Thyroid gland (tissue), 4 donors: Measurements from ENCODE around the gene STIM2. TPM values are rescaled to one million over a fixed set of nuclear protein-coding genes. Genes with fewer than 3 reads are reported as not detected.

Source experiments
- DNase-seq, 2 donors: peaks; one replicate each; pipeline ENCODE4 v3.0.0-alpha.2; 2019
- H3K27ac ChIP-seq, 3 donors: fragments of 200-600 bp; sonication (generic); 1 replicate in 2 of 3; 2 replicates in 1 of 3; pipeline ENCODE4 v1.5.1; 2016 to 2019; ENCODE audit warnings: mild to moderate bottlenecking in 1 of 3, moderate library complexity in 1 of 3
- H3K27me3 ChIP-seq: fragments of 200-600 bp; sonication (generic); one replicate; pipeline ENCODE4 v1.5.1; 2019
- H3K36me3 ChIP-seq, 2 donors: fragments of 200-600 bp; sonication (generic); one replicate each; pipeline ENCODE4 v1.5.1; 2016 to 2019
- H3K4me1 ChIP-seq, 2 donors: fragments of 200-600 bp; sonication (generic); one replicate each; pipeline ENCODE4 v1.5.1; 2017 to 2019
- H3K4me3 ChIP-seq, 3 donors: fragments of 200-600 bp; sonication (generic); replicated peaks in 1 of 3; 1 replicate in 2 of 3; 2 replicates in 1 of 3; pipeline ENCODE4 v1.5.1; 2016; ENCODE audit warnings: mild to moderate bottlenecking in 1 of 3
- H3K9me3 ChIP-seq: fragments of 200-600 bp; sonication (generic); one replicate; pipeline ENCODE4 v1.5.1; 2017
- CTCF ChIP-seq, 6 experiments: fragments of 200-600 bp in 3 of 6; fragments of 450-650 bp in 3 of 6; sonication (generic) in 3 of 6; IDR thresholded peaks; one replicate each; pipeline ENCODE4 v1.5.1; 2016 to 2019; ENCODE audit warnings: antibody characterized with exemption in 6 of 6, mild to moderate bottlenecking in 2 of 6, inconsistent platforms in 1 of 6, moderate library complexity in 1 of 6
- POLR2A ChIP-seq, 2 donors: fragments of 450-650 bp; IDR thresholded peaks; one replicate each; pipeline ENCODE4 v1.6.1; 2017; ENCODE audit warnings: antibody characterized with exemption in 2 of 2, mild to moderate bottlenecking in 2 of 2, moderate library complexity in 1 of 2
- whole genome bisulfite sequencing, 2 donors: methylation state at CpG; one replicate each; pipeline ENCODE4 v1.1.5; 2017; 5-methylcytosine and 5-hydroxymethylcytosine counted together
- intact Hi-C: fragments of 100-400 bp; cut with DNase I; formaldehyde crosslinking; loops from one replicate; pipeline ENCODE4 v1.15.1; 2023
- total RNA-seq, 4 donors: library from RNA; depleted of rRNA; stranded (reverse); fragments of >200 nt; gene quantifications; one replicate each; pipeline ENCODE4 v1.2.3, GENCODE V29; 2016

The STIM2 gene
- total RNA-seq, 4 donors from 2014 or later: 16.4 to 39.1 (median 18.5) TPM

GRCh38 chr4:26899991-26900390, 39.4 kb downstream of the STIM2 start:
- intact Hi-C loops: no loop called here
- Histone ChIP-seq H3K36me3 (no peaks in the 10 kb centered on the region), H3K4me1 (no peaks in the 10 kb centered on the region), H3K27me3 (no peaks in the 10 kb centered on the region), H3K27ac (no peak overlapping the region), H3K4me3 (no peak overlapping the region), H3K9me3 (no peaks in the 10 kb centered on the region)
- no peak for DNase-seq
- 76 to 79% methylated on average over 3 of the region's 3 CpGs for WGBS, 2 donors
- TF ChIP-seq CTCF (IDR thresholded peaks at IDR 0.05): no peak
- TF ChIP-seq POLR2A (IDR thresholded peaks at IDR 0.05): no peak

GRCh38 chr4:26900765-26901164, 40.1 kb downstream of the STIM2 start:
- no peaks in the 10 kb centered on the region for H3K4me1 ChIP-seq
- DNase-seq: no peak
- intact Hi-C loops: no loop called here
- no peaks in the 10 kb centered on the region for H3K9me3 ChIP-seq
- H3K27me3 ChIP-seq: no peaks in the 10 kb centered on the region
- no peak overlapping the region for H3K27ac ChIP-seq
- no peak for TF ChIP-seq CTCF (IDR thresholded peaks at IDR 0.05)
- no peak for TF ChIP-seq POLR2A (IDR thresholded peaks at IDR 0.05)
- WGBS, 2 donors: 81 to 86% methylated on average over 2 of the region's 2 CpGs
- no peaks in the 10 kb centered on the region for H3K36me3 ChIP-seq
- no peak overlapping the region for H3K4me3 ChIP-seq

GRCh38 chr4:26905172-26905571, 44.5 kb downstream of the STIM2 start:
- no peak for DNase-seq
- no peaks in the 10 kb centered on the region for H3K27me3 ChIP-seq
- H3K4me1 ChIP-seq: peaks cover 0 to 5% of the 10 kb centered on the region in 2 donors
- no peak overlapping the region for H3K27ac ChIP-seq
- TF ChIP-seq POLR2A (IDR thresholded peaks at IDR 0.05): no peak
- TF ChIP-seq CTCF (IDR thresholded peaks at IDR 0.05): no peak
- H3K4me3 ChIP-seq: no peak overlapping the region
- H3K36me3 ChIP-seq: no peaks in the 10 kb centered on the region
- no peaks in the 10 kb centered on the region for H3K9me3 ChIP-seq
- WGBS, 2 donors: 86 to 89% methylated on average over 2 of the region's 2 CpGs
- intact Hi-C loops: no loop called here

GRCh38 chr4:26907731-26908599, 47.3 kb downstream of the STIM2 start:
- no peak overlapping the region for H3K27ac ChIP-seq
- DNase-seq: no peak
- intact Hi-C loops: no loop called here
- TF ChIP-seq POLR2A (IDR thresholded peaks at IDR 0.05) (no peak), CTCF (IDR thresholded peaks at IDR 0.05) (no peak)
- H3K36me3 ChIP-seq: no peaks in the 10 kb centered on the region
- no peaks in the 10 kb centered on the region for H3K9me3 ChIP-seq
- H3K27me3 ChIP-seq: no peaks in the 10 kb centered on the region
- H3K4me1 ChIP-seq: peaks cover 3 to 15% of the 10 kb centered on the region in 2 donors
- no peak overlapping the region for H3K4me3 ChIP-seq
- WGBS, 2 donors: 87% methylated on average over 7 of the region's 7 CpGs

- no peaks in the 10 kb centered on the region for H3K27me3 ChIP-seq
- peaks cover 5 to 18% of the 10 kb centered on the region in 2 donors for H3K4me1 ChIP-seq
- H3K36me3 ChIP-seq: no peaks in the 10 kb centered on the region
- no peak overlapping the region for H3K4me3 ChIP-seq
- intact Hi-C loops: no loop called here
- no peak overlapping the region for H3K27ac ChIP-seq
- TF ChIP-seq CTCF (IDR thresholded peaks at IDR 0.05) (no peak), POLR2A (IDR thresholded peaks at IDR 0.05) (no peak)
- H3K9me3 ChIP-seq: no peaks in the 10 kb centered on the region
- DNase-seq: no peak
- WGBS, 2 donors: 76 to 78% methylated on average over 5 of the region's 5 CpGs
Measured at GRCh38 chr4:26909369-26909768, 48.7 kb downstream of the STIM2 start.
